Mesothelial cell of epicardium (in vitro differentiated cells): ENCODE data around the gene RHOU. TPM values are rescaled to one million over a fixed set of nuclear protein-coding genes. Genes with fewer than 3 reads are reported as not detected.

ENCODE experiments used
- DNase-seq, 2 experiments: peaks; one replicate each; pipeline ENCODE4 v3.0.0; 2021; ENCODE audit warnings: low spot score in 2 of 2; ENCODE audit not compliant: unreplicated experiment in 2 of 2
- H3K27ac Mint-ChIP-seq: 2 replicates; pipeline ENCODE4 v1.8.0; 2021; ENCODE audit warnings: mixed read lengths
- H3K27me3 Mint-ChIP-seq: 2 replicates; pipeline ENCODE4 v1.8.0; 2021; ENCODE audit warnings: low read depth, mixed read lengths
- H3K36me3 Mint-ChIP-seq: 2 replicates; pipeline ENCODE4 v1.8.0; 2021; ENCODE audit warnings: mixed read lengths
- H3K4me1 Mint-ChIP-seq: 2 replicates; pipeline ENCODE4 v1.8.0; 2021; ENCODE audit warnings: mixed read lengths
- H3K4me3 Mint-ChIP-seq: 2 replicates; pipeline ENCODE4 v1.8.0; 2021; ENCODE audit warnings: mild to moderate bottlenecking, moderate library complexity, mixed read lengths
- H3K9me3 Mint-ChIP-seq: 2 replicates; pipeline ENCODE4 v1.8.0; 2021; ENCODE audit warnings: mixed read lengths
- CTCF ChIP-seq: fragments of 200-600 bp; sonication (generic); IDR thresholded peaks from one replicate; pipeline ENCODE4 v1.5.0; 2021; ENCODE audit warnings: antibody characterized with exemption; ENCODE audit not compliant: unreplicated experiment
- total RNA-seq: library from RNA; stranded (reverse); gene quantifications from 3 replicates; pipeline ENCODE4 v1.2.1, GENCODE V29; 2021

Gene RHOU
- total RNA-seq, 1 donor from 2014 or later: 39.8 TPM

- Mint-ChIP-seq H3K9me3 (no peaks in the 10 kb centered on the region), H3K36me3 (peaks cover 37% of the 10 kb centered on the region), H3K4me3 (no peak overlapping the region), H3K27me3 (no peaks in the 10 kb centered on the region), H3K27ac (peak overlapping the region; percentile 15), H3K4me1 (peaks cover 49% of the 10 kb centered on the region)
- DNase-seq: no peak
- TF ChIP-seq CTCF: no peak
Measured at GRCh38 chr1:228739826-228740225, 4.5 kb downstream of the RHOU start.

- peaks cover 37% of the 10 kb centered on the region for H3K36me3 Mint-ChIP-seq
- no peaks in the 10 kb centered on the region for H3K9me3 Mint-ChIP-seq
- no peaks in the 10 kb centered on the region for H3K27me3 Mint-ChIP-seq
- peaks cover 49% of the 10 kb centered on the region for H3K4me1 Mint-ChIP-seq
- H3K4me3 Mint-ChIP-seq: peak overlapping the region; percentile 1
- no peak for TF ChIP-seq CTCF
- DNase-seq: no peak
- H3K27ac Mint-ChIP-seq: peak overlapping the region; percentile 22
Measured at GRCh38 chr1:228740543-228741317, 5.5 kb downstream of the RHOU start.

GRCh38 chr1:228742281-228742860 is 7.1 kb downstream of the RHOU start:
- no peak for TF ChIP-seq CTCF
- no peak overlapping the region for H3K27ac Mint-ChIP-seq
- peaks cover 47% of the 10 kb centered on the region for H3K36me3 Mint-ChIP-seq
- H3K4me3 Mint-ChIP-seq: no peak overlapping the region
- peaks cover 41% of the 10 kb centered on the region for H3K4me1 Mint-ChIP-seq
- H3K9me3 Mint-ChIP-seq: no peaks in the 10 kb centered on the region
- no peak for DNase-seq
- no peaks in the 10 kb centered on the region for H3K27me3 Mint-ChIP-seq

GRCh38 chr1:228743405-228743804 is 8.1 kb downstream of the RHOU start:
- H3K27ac Mint-ChIP-seq: no peak overlapping the region
- H3K4me3 Mint-ChIP-seq: no peak overlapping the region
- no peaks in the 10 kb centered on the region for H3K9me3 Mint-ChIP-seq

GRCh38 chr1:228744356-228744755 is 9.1 kb downstream of the RHOU start:
- no peak for DNase-seq
- H3K27me3 Mint-ChIP-seq: no peaks in the 10 kb centered on the region
- peaks cover 40% of the 10 kb centered on the region for H3K36me3 Mint-ChIP-seq
- no peak for TF ChIP-seq CTCF
- no peaks in the 10 kb centered on the region for H3K9me3 Mint-ChIP-seq
- no peak overlapping the region for H3K27ac Mint-ChIP-seq
- H3K4me1 Mint-ChIP-seq: peaks cover 22% of the 10 kb centered on the region
- H3K4me3 Mint-ChIP-seq: no peak overlapping the region

More at GRCh38 chr1:228743405-228743804, 8.1 kb downstream of the RHOU start:
- H3K36me3 Mint-ChIP-seq: peaks cover 42% of the 10 kb centered on the region
- no peak for TF ChIP-seq CTCF
- DNase-seq: no peak
- H3K27me3 Mint-ChIP-seq: no peaks in the 10 kb centered on the region
- peaks cover 31% of the 10 kb centered on the region for H3K4me1 Mint-ChIP-seq
